GM13976 (cell line): Measurements from ENCODE around the gene LIMCH1.

Experiments
- DNase-seq: peaks from one replicate; pipeline ENCODE4 v3.0.0; 2012; ENCODE audit warnings: low spot score
- CTCF ChIP-seq: IDR thresholded peaks from 2 replicates; pipeline ENCODE4 v1.5.1; 2012; ENCODE audit warnings: borderline replicate concordance, mild to moderate bottlenecking; ENCODE audit not compliant: insufficient read depth; ENCODE audit errors: extremely low read depth, missing control alignments, control extremely low read depth
- in situ Hi-C: fragments of 300-500 bp; cut with MboI; formaldehyde crosslinking; loops from one replicate; pipeline ENCODE4 v1.12.0; 2022; ENCODE audit warnings: low sequenced_read_pairs, mixed read lengths, inconsistent platforms; ENCODE audit not compliant: unreplicated experiment

The LIMCH1 gene

GRCh38 chr4:41526628-41527027 is 11.3 kb upstream of the LIMCH1 start:
- DNase-seq = no peak
- TF ChIP-seq CTCF = no peak
- in situ Hi-C loops = no loop called here

- TF ChIP-seq CTCF = no peak
- DNase-seq = no peak
- in situ Hi-C loops = no loop called here
These were observed 9.3 kb upstream of the LIMCH1 start for GRCh38 chr4:41528512-41529205.

GRCh38 chr4:41530741-41531140 is 7.2 kb upstream of the LIMCH1 start:
- TF ChIP-seq CTCF = no peak
- in situ Hi-C loops = no loop called here
- no peak for DNase-seq

GRCh38 chr4:41532336-41532735 is 5.6 kb upstream of the LIMCH1 start:
- TF ChIP-seq CTCF = no peak
- in situ Hi-C loops = no loop called here
- DNase-seq = no peak

GRCh38 chr4:41532882-41533281 is 5.1 kb upstream of the LIMCH1 start:
- DNase-seq = no peak
- no peak for TF ChIP-seq CTCF
- in situ Hi-C loops = no loop called here

GRCh38 chr4:41533680-41534079 is 4.3 kb upstream of the LIMCH1 start:
- in situ Hi-C loops = no loop called here
- no peak for TF ChIP-seq CTCF
- DNase-seq = no peak

GRCh38 chr4:41534404-41534803 is 3.6 kb upstream of the LIMCH1 start:
- no peak for DNase-seq
- in situ Hi-C loops = no loop called here

More at GRCh38 chr4:41534404-41534803, 3.6 kb upstream of the LIMCH1 start:
- no peak for TF ChIP-seq CTCF
